T-helper 17 cell (primary cell): ENCODE measurements around the gene RAB3A. TPM values are rescaled to one million over a fixed set of nuclear protein-coding genes. Genes with fewer than 3 reads are reported as not detected.
A peak's percentile ranks its signal among the peaks of the same experiment; 100 is the strongest.
"Not testable (repeated sequence)": the region's sequence is repeated elsewhere in the genome, so short reads cannot be mapped to it uniquely, and the experiment has no call there.

Source experiments
- ATAC-seq: fragments of 150-1000 bp; cut with Tn5 transposase; 2 replicates; pipeline ENCODE4 v1.10.0; 2021; ENCODE audit warnings: mild to moderate bottlenecking, moderate library complexity
- DNase-seq, 3 donors: peaks; one replicate each; pipeline versions ENCODE4 v3.0.0 to v3.0.0-alpha.2; 2020 to 2021
- H3K9me3 ChIP-seq: one replicate; pipeline ENCODE4 v1.7.0; 2013; ENCODE audit warnings: low read length, mild to moderate bottlenecking; ENCODE audit not compliant: control insufficient read depth, poor library complexity, severe bottlenecking
- H3K27ac Mint-ChIP-seq: one replicate; pipeline ENCODE4 v1.8.0; 2022; ENCODE audit warnings: mild to moderate bottlenecking, moderate library complexity, mixed read lengths
- H3K27me3 Mint-ChIP-seq: one replicate; pipeline ENCODE4 v1.8.0; 2022; ENCODE audit warnings: mixed read lengths
- H3K36me3 Mint-ChIP-seq: one replicate; pipeline ENCODE4 v1.8.0; 2022; ENCODE audit warnings: low read depth, mixed read lengths
- H3K4me1 Mint-ChIP-seq: one replicate; pipeline ENCODE4 v1.8.0; 2022; ENCODE audit warnings: mild to moderate bottlenecking, mixed read lengths
- H3K4me3 Mint-ChIP-seq: one replicate; pipeline ENCODE4 v1.8.0; 2022; ENCODE audit warnings: mild to moderate bottlenecking, moderate library complexity, mixed read lengths
- total RNA-seq, 4 donors: library from RNA in 2 of 4; stranded (reverse) in 2 of 4; gene quantifications; one replicate each; pipeline ENCODE4 v1.2.3 and lab custom pipeline; 2022 to 2026

RAB3A gene
- total RNA-seq, 2 donors from 2014 or later = 7.4 to 15.3 TPM

GRCh38 chr19:18218600-18218999, 14.8 kb upstream of the RAB3A start:
- no peaks in the 10 kb centered on the region for H3K36me3 Mint-ChIP-seq
- H3K9me3 ChIP-seq = no peaks in the 10 kb centered on the region
- peaks cover 7% of the 10 kb centered on the region for H3K4me1 Mint-ChIP-seq
- DNase-seq (no peak), ATAC-seq (no peak)
- peaks cover 27% of the 10 kb centered on the region for H3K27me3 Mint-ChIP-seq
- no peak overlapping the region for H3K4me3 Mint-ChIP-seq
- no peak overlapping the region for H3K27ac Mint-ChIP-seq

DNA sequence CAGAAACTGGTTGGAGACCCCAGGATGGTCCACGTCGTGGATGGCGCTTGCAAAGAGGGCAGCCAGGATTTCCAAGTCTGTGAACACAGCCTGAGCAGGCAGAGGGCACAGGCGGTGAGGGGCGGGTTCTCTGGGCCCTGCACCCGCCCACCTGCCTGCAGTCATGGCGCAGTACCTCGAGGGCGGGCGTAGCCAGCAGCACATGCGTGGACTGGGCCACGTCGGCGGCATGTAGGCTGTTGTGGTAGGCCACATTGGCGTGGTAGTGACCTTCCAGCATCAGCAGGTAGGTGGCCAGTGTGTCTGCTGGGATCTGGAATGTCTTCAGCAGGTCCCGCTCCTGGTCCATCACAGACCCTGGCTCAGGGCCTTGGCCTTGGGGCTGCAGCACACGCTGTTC, 14.3 kb upstream of the RAB3A start:
- H3K4me3 Mint-ChIP-seq = no peak overlapping the region
- H3K36me3 Mint-ChIP-seq = no peaks in the 10 kb centered on the region
- DNase-seq (no peak), ATAC-seq (no peak)
- H3K27me3 Mint-ChIP-seq = peaks cover 23% of the 10 kb centered on the region
- H3K27ac Mint-ChIP-seq = no peak overlapping the region
- H3K4me1 Mint-ChIP-seq = peaks cover 7% of the 10 kb centered on the region
- no peaks in the 10 kb centered on the region for H3K9me3 ChIP-seq

- Mint-ChIP-seq H3K27ac (no peak overlapping the region), H3K36me3 (no peaks in the 10 kb centered on the region), H3K4me1 (peaks cover 7% of the 10 kb centered on the region), H3K27me3 (peaks cover 18% of the 10 kb centered on the region), H3K4me3 (no peak overlapping the region)
- DNase-seq (no peak), ATAC-seq (no peak)
- H3K9me3 ChIP-seq = no peaks in the 10 kb centered on the region
Measured at GRCh38 chr19:18216789-18217188, 12.9 kb upstream of the RAB3A start.

DNA sequence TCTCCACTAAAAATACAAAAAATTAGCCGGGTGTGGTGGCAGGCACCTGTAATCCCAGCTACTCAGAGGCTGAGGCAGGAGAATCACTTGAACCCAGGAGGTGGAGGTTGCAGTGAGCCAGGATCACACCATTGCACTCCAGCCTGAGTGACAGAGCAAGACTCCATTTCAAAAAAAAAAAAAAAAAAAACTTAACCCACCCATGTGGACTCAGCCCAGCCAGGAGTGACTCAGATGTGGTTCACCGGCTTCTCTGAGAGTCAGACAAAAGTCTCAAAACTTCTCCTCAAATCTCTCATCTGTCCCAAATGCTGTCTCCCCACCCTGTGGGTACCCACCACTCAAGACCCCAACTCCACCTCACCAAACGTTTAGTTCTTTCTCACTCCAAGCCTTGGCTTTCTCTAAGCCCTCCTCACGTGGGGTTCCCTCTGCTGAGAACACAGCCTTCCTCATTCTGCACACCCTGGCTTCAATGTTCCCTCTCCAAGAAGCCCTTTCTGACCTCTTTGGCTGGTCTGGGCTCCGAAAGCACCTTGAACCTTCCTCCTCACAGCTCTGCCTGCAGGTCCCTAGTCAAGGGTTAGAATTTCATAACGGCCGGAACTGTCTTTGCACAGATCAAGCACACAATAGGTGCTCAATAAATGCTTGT, 11.1 kb upstream of the RAB3A start:
- ATAC-seq (no peak), DNase-seq (no peak)
- no peak overlapping the region for H3K4me3 Mint-ChIP-seq
- H3K9me3 ChIP-seq = no peaks in the 10 kb centered on the region
- no peaks in the 10 kb centered on the region for H3K36me3 Mint-ChIP-seq
- peaks cover 18% of the 10 kb centered on the region for H3K27me3 Mint-ChIP-seq
- peaks cover 5% of the 10 kb centered on the region for H3K4me1 Mint-ChIP-seq
- H3K27ac Mint-ChIP-seq = peak overlapping the region; percentile 16

- Mint-ChIP-seq H3K27ac (no peak overlapping the region), H3K4me3 (no peak overlapping the region), H3K4me1 (peaks cover 3% of the 10 kb centered on the region), H3K27me3 (peaks cover 23% of the 10 kb centered on the region), H3K36me3 (no peaks in the 10 kb centered on the region)
- no peak for DNase-seq
- ATAC-seq = no peak
- H3K9me3 ChIP-seq = no peaks in the 10 kb centered on the region
Measured at GRCh38 chr19:18211683-18212082, 7.8 kb upstream of the RAB3A start.

DNA sequence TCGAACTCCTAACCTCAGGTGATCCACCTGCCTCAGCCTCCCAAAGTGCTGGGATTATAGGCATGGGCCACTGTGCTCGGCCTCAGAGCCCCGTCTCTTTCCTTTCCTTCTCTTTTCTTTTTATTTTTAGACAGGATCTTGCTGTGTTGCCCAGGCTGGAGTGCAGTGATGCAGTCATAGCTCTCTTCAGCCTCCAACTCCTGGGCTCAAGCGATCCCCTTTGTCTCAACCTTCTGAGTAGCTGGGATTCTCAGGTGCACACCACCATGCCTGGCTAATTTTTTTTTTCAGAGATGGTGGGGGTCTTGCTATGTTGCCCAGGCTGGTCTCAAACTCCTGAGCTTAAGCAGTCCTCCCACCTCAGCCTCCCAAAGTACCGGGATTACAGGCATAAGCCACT, 6.1 kb upstream of the RAB3A start:
- DNase-seq, H3K4me1 Mint-ChIP-seq, H3K36me3 Mint-ChIP-seq, ATAC-seq, H3K9me3 ChIP-seq: not testable (repeated sequence)
- Mint-ChIP-seq H3K4me3 (peak overlapping the region; percentile 12), H3K27ac (peak overlapping the region; percentile 11), H3K27me3 (peaks cover 23% of the 10 kb centered on the region)

DNA sequence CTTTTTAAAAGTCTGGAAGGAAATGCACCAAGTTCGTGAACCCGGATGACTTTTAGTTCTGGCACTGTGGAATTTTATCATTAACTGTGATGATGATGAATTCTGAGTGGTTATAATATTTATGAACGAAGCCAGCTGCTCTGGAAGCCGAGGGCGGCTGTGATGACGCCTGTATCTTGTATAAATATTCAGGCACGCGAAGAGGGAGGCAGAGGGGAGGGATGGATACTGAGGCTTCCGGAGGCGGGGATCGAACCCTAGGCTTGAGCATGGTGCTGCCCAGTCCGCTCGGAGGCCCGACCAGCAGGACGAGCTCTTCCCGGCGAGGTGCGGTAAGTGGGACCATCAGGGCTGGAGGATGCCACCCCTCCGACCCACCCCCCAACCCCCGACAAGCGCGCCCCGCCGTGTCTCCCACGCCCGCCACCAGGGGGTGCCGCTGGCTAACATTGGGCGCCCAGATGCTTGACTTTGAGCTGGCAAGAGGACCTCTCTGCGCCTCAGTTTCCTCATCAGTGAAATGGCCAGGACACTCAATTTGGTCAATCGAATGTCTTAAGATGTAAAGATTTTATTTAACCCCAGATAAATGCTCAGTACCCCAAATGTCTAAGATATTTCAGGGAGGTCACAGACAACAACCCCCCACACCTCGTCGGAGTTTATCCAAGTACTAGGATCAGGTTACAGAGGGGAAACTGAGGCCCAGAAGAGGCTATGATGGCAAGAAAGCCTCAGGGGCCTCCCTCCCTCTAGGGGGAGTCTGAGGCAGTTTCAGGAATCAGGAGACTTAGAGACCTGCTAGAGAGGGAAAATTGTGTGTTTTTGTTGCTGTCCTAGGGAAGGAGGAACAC, 4.5 kb upstream of the RAB3A start:
- H3K4me3 Mint-ChIP-seq = no peak overlapping the region
- H3K36me3 Mint-ChIP-seq = no peaks in the 10 kb centered on the region
- peaks cover 9% of the 10 kb centered on the region for H3K4me1 Mint-ChIP-seq
- no peak for ATAC-seq
- peaks cover 23% of the 10 kb centered on the region for H3K27me3 Mint-ChIP-seq
- H3K9me3 ChIP-seq = no peaks in the 10 kb centered on the region
- peak; percentile 29 to 61 (median 36) for DNase-seq
- no peak overlapping the region for H3K27ac Mint-ChIP-seq

DNA sequence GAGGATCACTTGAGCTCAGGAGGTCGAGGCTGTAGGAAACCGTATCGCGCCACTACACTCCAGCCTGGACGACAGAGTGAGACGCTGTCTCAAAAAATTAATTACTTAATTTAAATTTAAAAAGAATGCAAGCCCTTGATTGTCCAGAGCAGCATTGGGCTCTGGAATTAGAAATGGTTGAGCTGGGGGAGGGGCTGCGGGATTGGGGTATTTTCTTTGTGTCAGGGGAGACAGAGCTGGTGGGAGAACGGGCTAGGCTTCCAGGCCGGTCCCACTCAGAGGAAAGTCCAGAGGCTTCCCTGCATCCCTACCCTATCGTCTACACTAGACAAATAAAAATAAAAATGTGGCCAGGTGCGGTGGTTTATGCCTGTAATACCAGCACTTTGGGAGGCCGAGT, 2.2 kb upstream of the RAB3A start:
- Mint-ChIP-seq H3K36me3 (no peaks in the 10 kb centered on the region), H3K4me1 (peaks cover 20% of the 10 kb centered on the region), H3K27ac (no peak overlapping the region), H3K27me3 (peaks cover 16% of the 10 kb centered on the region), H3K4me3 (no peak overlapping the region)
- DNase-seq = no peak
- no peak for ATAC-seq
- H3K9me3 ChIP-seq = no peaks in the 10 kb centered on the region

- Mint-ChIP-seq H3K27me3 (peaks cover 14% of the 10 kb centered on the region), H3K4me3 (peak overlapping the region; percentile 93), H3K27ac (peak overlapping the region; percentile 93), H3K36me3 (no peaks in the 10 kb centered on the region), H3K4me1 (peaks cover 20% of the 10 kb centered on the region)
- DNase-seq = peak in 1 of 3 donors; percentile 21
- H3K9me3 ChIP-seq = no peaks in the 10 kb centered on the region
- ATAC-seq = no peak
Measured at GRCh38 chr19:18205200-18205892, 1.5 kb upstream of the RAB3A start.

DNA sequence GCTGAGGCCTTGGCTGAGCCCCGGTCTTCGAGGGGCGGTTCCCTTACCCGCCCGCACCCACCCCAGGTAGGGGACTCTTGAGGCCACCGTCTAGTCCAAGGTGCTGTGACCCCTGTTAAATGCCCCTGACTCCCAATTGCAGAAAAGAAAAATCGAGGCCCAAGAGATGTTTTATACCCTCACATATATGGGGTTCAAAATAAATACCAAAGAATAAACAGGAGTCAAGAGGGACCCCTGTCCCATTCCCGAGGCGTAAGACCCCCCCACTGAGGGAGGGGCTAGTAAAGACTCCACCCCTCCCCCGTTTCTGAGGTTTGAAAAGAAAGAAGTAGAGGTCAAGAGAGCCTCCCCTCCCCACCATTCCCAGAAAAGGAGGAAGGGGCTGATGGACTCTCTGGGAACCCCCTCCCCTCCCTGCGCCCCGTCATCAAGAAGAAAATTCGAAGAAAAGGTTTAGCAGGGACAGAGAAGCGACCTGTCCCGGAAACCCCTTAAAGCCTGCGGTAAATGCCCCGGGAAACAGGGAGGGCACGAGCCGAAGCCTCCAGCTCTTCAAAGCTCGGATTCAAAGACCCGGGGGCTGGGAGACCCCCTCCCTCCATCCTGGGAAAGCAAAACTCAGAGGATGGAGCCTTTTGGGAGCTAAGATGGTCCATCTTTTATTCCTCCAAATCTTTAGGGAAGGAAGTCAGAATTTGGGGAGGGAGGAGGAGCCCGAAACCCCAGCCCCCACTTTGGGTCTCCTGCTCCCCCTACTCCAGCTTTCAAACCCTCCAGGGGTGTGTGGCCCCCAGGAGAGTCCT, 755 bp upstream of the RAB3A start:
- no peaks in the 10 kb centered on the region for H3K36me3 Mint-ChIP-seq
- no peak for ATAC-seq
- no peaks in the 10 kb centered on the region for H3K9me3 ChIP-seq
- DNase-seq = peak in 1 of 3 donors; percentile 17
- H3K4me1 Mint-ChIP-seq = peaks cover 20% of the 10 kb centered on the region
- peak overlapping the region; percentile 93 for H3K4me3 Mint-ChIP-seq
- peak overlapping the region; percentile 93 for H3K27ac Mint-ChIP-seq
- H3K27me3 Mint-ChIP-seq = peaks cover 6% of the 10 kb centered on the region

GRCh38 chr19:18203408-18203862, 407 bp downstream of the RAB3A start:
- peak; percentile 22 for ATAC-seq
- peaks cover 21% of the 10 kb centered on the region for H3K4me1 Mint-ChIP-seq
- peaks cover under 1% of the 10 kb centered on the region for H3K27me3 Mint-ChIP-seq
- peak overlapping the region; percentile 93 for H3K27ac Mint-ChIP-seq
- peaks cover 2% of the 10 kb centered on the region for H3K36me3 Mint-ChIP-seq
- no peaks in the 10 kb centered on the region for H3K9me3 ChIP-seq
- peak in 2 of 3 donors; percentile 42 to 52 for DNase-seq
- H3K4me3 Mint-ChIP-seq = peak overlapping the region; percentile 93

DNA sequence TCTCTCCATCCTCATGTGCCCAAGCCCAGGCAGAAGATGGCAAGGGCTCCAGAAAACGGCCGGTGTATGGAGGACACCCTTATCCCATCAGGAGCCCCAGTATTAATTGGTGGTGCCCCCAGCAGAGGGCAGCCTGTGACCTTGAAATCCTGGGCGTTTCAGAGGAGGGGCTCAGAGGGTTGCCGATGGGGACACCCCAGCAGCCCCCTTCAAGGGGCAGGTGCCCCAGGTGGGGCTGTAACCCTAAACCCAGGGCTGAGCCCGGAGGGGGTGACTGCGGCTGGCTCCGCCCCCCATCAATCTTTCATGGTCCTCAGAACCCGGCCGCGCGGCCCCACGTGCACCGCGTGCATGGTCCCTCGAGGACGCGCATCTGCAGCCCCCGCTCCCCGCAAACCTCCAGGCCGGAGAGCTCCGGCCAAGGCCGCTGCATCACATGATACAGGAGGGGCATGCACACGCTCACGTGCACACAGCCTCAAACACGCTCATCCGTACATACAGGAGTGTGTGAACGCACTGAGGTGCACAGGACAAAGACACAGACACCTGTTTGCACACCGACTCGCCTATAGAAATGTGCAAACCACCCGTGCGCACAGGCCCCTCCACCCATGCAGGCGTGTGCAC, 949 bp downstream of the RAB3A start:
- Mint-ChIP-seq H3K4me3 (peak overlapping the region; percentile 93), H3K27ac (peak overlapping the region; percentile 93), H3K36me3 (peaks cover 5% of the 10 kb centered on the region), H3K27me3 (no peaks in the 10 kb centered on the region), H3K4me1 (peaks cover 25% of the 10 kb centered on the region)
- ATAC-seq (no peak), DNase-seq (no peak)
- no peaks in the 10 kb centered on the region for H3K9me3 ChIP-seq
